HepG2 (cell line): Measurements from ENCODE around the gene ANTKMT. TPM values are rescaled to one million over a fixed set of nuclear protein-coding genes. Genes with fewer than 3 reads are reported as not detected.

Experiments used
- ATAC-seq: fragments of 200-7000 bp; cut with Tn5 transposase; 3 replicates; pipeline ENCODE4 v1.9.1; 2020; ENCODE audit warnings: mild to moderate bottlenecking, moderate library complexity
- BruUV-seq: library from RNA; stranded (reverse); fragments of 400-500 nt; replicated peaks from 2 replicates; lab custom pipeline; 2021; lab: Mats Ljungman, UMichigan
- CTCF ChIA-PET: fragments of 300-600 bp; formaldehyde crosslinking; extraction: SDS; loops from one replicate; lab custom pipeline; 2021; ENCODE audit warnings: low total read pairs, inconsistent platforms, low intra/inter-chr PET ratio; lab: Yijun Ruan, JAX
- POLR2A ChIA-PET: fragments of 350-600 bp; sonication (Branson Sonifier 250); formaldehyde crosslinking; loops from one replicate; lab custom pipeline; 2020; ENCODE audit warnings: antibody characterized with exemption, inconsistent platforms; lab: Yijun Ruan, JAX
- DNase-seq: peaks from one replicate; pipeline ENCODE4 v3.0.0-alpha.2; 2015; ENCODE audit warnings: low spot score
- FAIRE-seq: peaks from 3 replicates; lab custom pipeline; 2011; peaks lifted over from hg19 to GRCh38; lab: Jason Lieb, UNC
- H2AFZ ChIP-seq: one replicate; pipeline ENCODE4 v1.6.1; 2011; ENCODE audit warnings: low read length, inconsistent platforms
- H3K27ac ChIP-seq: fragments of 300-600 bp; 3 replicates; pipeline ENCODE4 v1.8.0; 2011; ENCODE audit warnings: mixed run types, mild to moderate bottlenecking, mixed read lengths, low read length, inconsistent platforms; ENCODE audit not compliant: insufficient read depth; ENCODE audit errors: extremely low read length
- H3K27me3 ChIP-seq, 2 experiments: fragments of 200-600 bp in 1 of 2; 2 replicates in 1 of 2; 3 replicates in 1 of 2; pipeline versions ENCODE4 v1.6.0 to v1.8.0; 2011; ENCODE audit warnings: low read length in 2 of 2, mild to moderate bottlenecking in 2 of 2, moderate library complexity in 2 of 2, inconsistent platforms in 1 of 2; ENCODE audit not compliant: insufficient read depth in 2 of 2, control insufficient read depth in 1 of 2
- H3K36me3 ChIP-seq, 2 experiments: fragments of 200-600 bp in 1 of 2; replicated peaks in 1 of 2; 2 replicates in 1 of 2; 3 replicates in 1 of 2; pipeline versions ENCODE4 v1.5.1 to v1.8.0; 2011; ENCODE audit warnings: low read length in 2 of 2, inconsistent platforms in 1 of 2; ENCODE audit not compliant: insufficient read depth in 2 of 2, control insufficient read depth in 1 of 2
- H3K4me1 ChIP-seq: 2 replicates; pipeline ENCODE4 v1.5.1; 2012; ENCODE audit warnings: low read length, inconsistent platforms; ENCODE audit not compliant: insufficient read depth
- H3K4me2 ChIP-seq: 2 replicates; pipeline ENCODE4 v1.6.0; 2011; ENCODE audit warnings: low read depth, low read length, inconsistent platforms
- H3K4me3 ChIP-seq, 3 experiments: fragments of 200-600 bp in 1 of 3; sonication (generic), shearing (Covaris generic) in 1 of 3; replicated peaks in 1 of 3; 2 replicates each; pipeline ENCODE4 v1.5.1; 2011 to 2016; ENCODE audit warnings: low read length in 3 of 3, inconsistent platforms in 2 of 3, low read depth in 2 of 3, mild to moderate bottlenecking in 2 of 3, control low read depth in 1 of 3, mixed read lengths in 1 of 3; ENCODE audit not compliant: insufficient read depth in 1 of 3
- H3K79me2 ChIP-seq: one replicate; pipeline ENCODE4 v1.6.1; 2011; ENCODE audit warnings: low read length, inconsistent platforms; ENCODE audit not compliant: insufficient read depth
- H3K9ac ChIP-seq: 2 replicates; pipeline ENCODE4 v1.6.0; 2011; ENCODE audit warnings: mild to moderate bottlenecking, low read depth, low read length, inconsistent platforms; ENCODE audit not compliant: insufficient read depth
- H3K9me3 ChIP-seq: 2 replicates; pipeline ENCODE4 v1.5.1; 2012; ENCODE audit warnings: mild to moderate bottlenecking, low read length
- H4K20me1 ChIP-seq: 2 replicates; pipeline ENCODE4 v1.6.0; 2011; ENCODE audit warnings: inconsistent platforms, mild to moderate bottlenecking, low read length, moderate library complexity; ENCODE audit not compliant: insufficient read depth
- AGO1 ChIP-seq: fragments of 200-400 bp; formaldehyde crosslinking; IDR thresholded peaks from 2 replicates; pipeline ENCODE4 v1.6.1; 2017; ENCODE audit warnings: mild to moderate bottlenecking, low read depth, low read length, moderate library complexity; ENCODE audit not compliant: poor library complexity, severe bottlenecking
- AGO2 ChIP-seq: fragments of 200-400 bp; formaldehyde crosslinking; optimal IDR thresholded peaks from 2 replicates; pipeline ENCODE3; 2017; ENCODE audit warnings: mild to moderate bottlenecking, low read depth, low read length, moderate library complexity
- FOXO4 ChIP-seq: sonication (generic); formaldehyde crosslinking; conservative IDR thresholded peaks from 2 replicates; pipeline ENCODE4 v1.8.1; 2023; ENCODE audit warnings: missing genetic modification reagents
- GATAD1 ChIP-seq: IDR thresholded peaks from 2 replicates; pipeline ENCODE4 v1.6.1; 2016; ENCODE audit warnings: missing genetic modification reagents, missing compliant biosample characterization
- HNRNPLL ChIP-seq: fragments of 200-400 bp; formaldehyde crosslinking; IDR thresholded peaks from 2 replicates; pipeline ENCODE4 v1.6.1; 2017; ENCODE audit warnings: mild to moderate bottlenecking, low read depth, low read length; ENCODE audit not compliant: poor library complexity, severe bottlenecking
- SP2 ChIP-seq: sonication (generic); formaldehyde crosslinking; IDR thresholded peaks from 2 replicates; pipeline ENCODE4 v1.5.1; 2020; ENCODE audit warnings: mild to moderate bottlenecking, missing genetic modification reagents
- TBX2 ChIP-seq: sonication (generic); formaldehyde crosslinking; IDR thresholded peaks from 2 replicates; pipeline ENCODE4 v1.5.0; 2020; ENCODE audit warnings: missing genetic modification reagents, mild to moderate bottlenecking, borderline replicate concordance
- ZNF564 ChIP-seq: sonication (generic); formaldehyde crosslinking; IDR thresholded peaks from 2 replicates; pipeline ENCODE4 v1.8.1; 2023; ENCODE audit warnings: mild to moderate bottlenecking, missing genetic modification reagents
- WGBS: methylation state at CpG from one replicate; pipeline ENCODE4 v1.1.6; 2017; ENCODE audit warnings: low lambda C conversion rate; 5-methylcytosine and 5-hydroxymethylcytosine counted together
- in situ Hi-C: cut with HindIII; loops from 2 replicates; pipeline ENCODE4 v1.10.0; 2017; ENCODE audit warnings: low pct_unique_long_range_greater_than_20kb; ENCODE audit not compliant: extremely low pct_ligation_motif_present
- intact Hi-C: fragments of 100-400 bp; cut with micrococcal nuclease; formaldehyde crosslinking; loops from one replicate; pipeline ENCODE4 v1.10.0; 2022; ENCODE audit not compliant: unreplicated experiment
- polyA plus RNA-seq, 8 experiments: library from polyadenylated mRNA; depleted of rRNA in 3 of 8; stranded (reverse) in 7 of 8; unstranded in 1 of 8; fragments of >200 nt; fragmentation: Illumina TruSeq in 4 of 8; extraction: Trizol in 4 of 8; gene quantifications; 2 replicates each; pipeline versions ENCODE4 v1.2.1 to v1.2.3, GENCODE V29; 2011 to 2016; ENCODE audit warnings: low read depth in 4 of 8, missing spikeins in 1 of 8, mixed read lengths in 1 of 8; ENCODE audit not compliant: insufficient read depth in 1 of 8
- total RNA-seq, 5 experiments: library from RNA; depleted of rRNA; stranded (reverse); fragments of >200 nt; fragmentation: Illumina TruSeq; extraction: Trizol; gene quantifications; 2 replicates each; pipeline ENCODE4 v1.2.3, GENCODE V29; 2016; ENCODE audit warnings: low read depth in 1 of 5

Gene ANTKMT
- total and polyA plus RNA-seq, 2 of the 13 experiments (the other 11 are each of a cell fraction or from before 2014, with no cell fraction given), result 7.5 to 47.8 TPM

- Histone ChIP-seq H3K4me1 (peaks cover 56% of the 10 kb centered on the region), H3K4me2 (peak overlapping the region; percentile 92; the same call in 1 of the 2 replicates), H3K27ac (no peak overlapping the region), H3K79me2 (peaks cover 3% of the 10 kb centered on the region), H3K4me3 (0 out of 6 replicates have a peak overlapping the region, but pooled peaks of 1 of the 3 experiments have one; percentile 77), H4K20me1 (peaks cover 5% of the 10 kb centered on the region), H3K9me3 (no peaks in the 10 kb centered on the region), H2AFZ (no peak overlapping the region), H3K27me3 (no peaks in the 10 kb centered on the region), H3K36me3 (no peaks in the 10 kb centered on the region), H3K9ac (no peak overlapping the region)
- ChIA-PET CTCF (no interaction called here), POLR2A (interaction anchor here (1.2 to 2.4 kb wide), 5 partner anchors 8 to 44 kb away, joined by 7 to 14 read pairs (median 9); partner anchors contain the start of genes CCDC78, CIAO3, HAGHL and MSLN)
- in situ Hi-C loops (no loop called here), intact Hi-C loops (no loop called here)
- no peak for TF ChIP-seq GATAD1 (CRISPR knock-in tag)
- TF ChIP-seq AGO2, result peak; percentile 73
- peak; percentile 23 for TF ChIP-seq AGO1
- TF ChIP-seq ZNF564 (CRISPR knock-in tag), result no peak
- peak; percentile 7 for TF ChIP-seq HNRNPLL
- TF ChIP-seq TBX2, result 0 out of 2 replicates have a peak, but pooled peaks have one; percentile 3
- TF ChIP-seq SP2, result no peak
- no peak for TF ChIP-seq FOXO4
- ATAC-seq (no peak), FAIRE-seq (no peak), DNase-seq (no peak)
- no TSS peak for BruUV-seq
- 96% methylated on average over 5 of the region's 29 CpGs for WGBS
These were observed 4.1 kb upstream of the ANTKMT start for GRCh38 chr16:716768-717325.
